Hepatocyte (in vitro differentiated cells): Measurements from ENCODE around the gene CLEC3A. TPM values are rescaled to one million over a fixed set of nuclear protein-coding genes. Genes with fewer than 3 reads are reported as not detected.
A peak's percentile ranks its signal among the peaks of the same experiment; 100 is the strongest.

Experiments
- DNase-seq: peaks from one replicate; pipeline ENCODE4 v3.0.0-alpha.2; 2016; ENCODE audit warnings: low spot score
- H2AFZ ChIP-seq: fragments of 200-600 bp; sonication (generic); 2 replicates; pipeline ENCODE4 v1.6.0; 2016; ENCODE audit warnings: antibody characterized with exemption, mild to moderate bottlenecking
- H3K27ac ChIP-seq: fragments of 200-600 bp; sonication (generic); 2 replicates; pipeline ENCODE4 v1.5.1; 2016; ENCODE audit warnings: mild to moderate bottlenecking
- H3K27me3 ChIP-seq: fragments of 200-600 bp; sonication (generic); 2 replicates; pipeline ENCODE4 v1.6.1; 2016
- H3K36me3 ChIP-seq: fragments of 200-600 bp; sonication (generic); replicated peaks from 2 replicates; pipeline ENCODE4 v1.5.1; 2016; ENCODE audit warnings: low read depth; ENCODE audit not compliant: insufficient read depth
- H3K4me1 ChIP-seq: fragments of 200-600 bp; sonication (generic); 2 replicates; pipeline ENCODE4 v1.5.1; 2016; ENCODE audit warnings: mild to moderate bottlenecking, moderate library complexity; ENCODE audit not compliant: insufficient read depth
- H3K4me2 ChIP-seq: fragments of 200-600 bp; sonication (generic); 2 replicates; pipeline ENCODE4 v1.6.0; 2016
- H3K4me3 ChIP-seq: fragments of 200-600 bp; sonication (generic); 2 replicates; pipeline ENCODE4 v1.5.1; 2016; ENCODE audit warnings: mild to moderate bottlenecking
- H3K79me2 ChIP-seq: fragments of 200-600 bp; sonication (generic); 2 replicates; pipeline ENCODE4 v1.6.0; 2017; ENCODE audit warnings: mild to moderate bottlenecking
- H3K9me2 ChIP-seq: fragments of 200-600 bp; sonication (generic); replicated peaks from 2 replicates; pipeline ENCODE4 v1.6.0; 2017; ENCODE audit warnings: mild to moderate bottlenecking; ENCODE audit not compliant: insufficient read depth
- H3K9me3 ChIP-seq: fragments of 200-600 bp; sonication (generic); 2 replicates; pipeline ENCODE4 v1.5.1; 2016; ENCODE audit warnings: low read depth, mild to moderate bottlenecking
- H4K20me1 ChIP-seq: fragments of 200-600 bp; sonication (generic); 2 replicates; pipeline ENCODE4 v1.6.0; 2016; ENCODE audit warnings: mild to moderate bottlenecking; ENCODE audit not compliant: insufficient read depth, poor library complexity, severe bottlenecking
- EZH2 ChIP-seq: fragments of 200-600 bp; sonication (generic); IDR thresholded peaks from 2 replicates; pipeline ENCODE4 v1.6.1; 2016; ENCODE audit warnings: antibody characterized with exemption, mild to moderate bottlenecking, borderline replicate concordance
- EZH2phosphoT487 ChIP-seq: fragments of 200-600 bp; sonication (generic); IDR thresholded peaks from one replicate; pipeline ENCODE4 v1.6.1; 2018; ENCODE audit warnings: antibody characterized with exemption, mild to moderate bottlenecking, low read depth, moderate library complexity; ENCODE audit not compliant: unreplicated experiment, severe bottlenecking
- WGBS: methylation state at CpG from one replicate; pipeline ENCODE4 v1.1.6; 2016; ENCODE audit warnings: low lambda C conversion rate; ENCODE audit errors: missing lambda C conversion rate; 5-methylcytosine and 5-hydroxymethylcytosine counted together
- polyA plus RNA-seq: library from polyadenylated mRNA; unstranded; fragments of >200 nt; fragmentation: Nextera tagmentation; extraction: Ambion mirVana; gene quantifications from 2 replicates; pipeline ENCODE4 v1.2.1, GENCODE V29; 2016
- total RNA-seq: library from RNA; depleted of rRNA; stranded (reverse); fragments of >200 nt; gene quantifications from 2 replicates; pipeline ENCODE4 v1.2.3, GENCODE V29; 2014
- TF ChIP-seq, protein P1 (sequence below): fragments of 200-600 bp; sonication (generic); IDR thresholded peaks from 2 replicates; pipeline ENCODE4 v1.5.1; 2016; ENCODE audit warnings: antibody characterized with exemption, mild to moderate bottlenecking; ENCODE audit not compliant: poor library complexity

The CLEC3A gene
- total and polyA plus RNA-seq, 2 experiments from 2014 or later: 3.5 to 3.8 TPM

DNA sequence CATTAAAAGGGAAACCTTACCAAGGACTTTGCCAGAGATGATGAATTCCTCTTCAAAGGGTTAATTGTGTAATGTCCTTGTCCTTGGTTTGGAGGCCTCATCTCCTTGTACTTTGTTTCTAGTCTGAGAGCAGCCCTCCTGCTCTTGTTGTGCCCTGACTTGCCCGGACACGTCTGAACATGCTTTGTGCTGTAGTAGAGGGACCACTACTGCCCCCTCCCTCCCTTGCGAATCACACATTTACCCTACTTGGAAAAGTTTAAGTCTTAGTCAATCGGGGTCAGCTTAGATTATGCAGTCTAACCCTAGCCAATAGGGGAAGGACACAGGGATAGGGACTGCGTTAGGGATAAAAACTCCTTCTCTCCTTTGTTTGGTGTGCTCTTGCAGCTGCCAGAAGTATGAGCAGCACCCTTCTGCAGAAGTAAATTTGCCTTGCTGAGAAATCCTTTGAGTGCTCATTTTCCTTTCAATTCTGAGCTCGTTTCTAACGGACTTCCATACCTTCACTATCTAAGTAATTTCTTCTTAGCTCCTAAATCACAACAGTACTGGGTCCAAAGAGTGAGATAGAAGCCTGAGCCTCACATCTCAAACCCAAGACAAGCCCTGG is 26.4 kb upstream of the CLEC3A start:
- H3K9me3 ChIP-seq: no peaks in the 10 kb centered on the region
- H3K27ac ChIP-seq: no peak overlapping the region
- H3K79me2 ChIP-seq: no peaks in the 10 kb centered on the region
- H3K27me3 ChIP-seq: no peaks in the 10 kb centered on the region
- H3K4me2 ChIP-seq: no peak overlapping the region
- H3K36me3 ChIP-seq: no peaks in the 10 kb centered on the region
- H3K4me3 ChIP-seq: no peak overlapping the region
- H3K4me1 ChIP-seq: peaks cover 6% of the 10 kb centered on the region
- 79% methylated on average over 7 of the region's 7 CpGs for WGBS
- no peaks in the 10 kb centered on the region for H4K20me1 ChIP-seq
- H2AFZ ChIP-seq: no peak overlapping the region
- no peak for DNase-seq
- TF ChIP-seq EZH2phosphoT487: no peak
- TF ChIP-seq, protein P1, sequence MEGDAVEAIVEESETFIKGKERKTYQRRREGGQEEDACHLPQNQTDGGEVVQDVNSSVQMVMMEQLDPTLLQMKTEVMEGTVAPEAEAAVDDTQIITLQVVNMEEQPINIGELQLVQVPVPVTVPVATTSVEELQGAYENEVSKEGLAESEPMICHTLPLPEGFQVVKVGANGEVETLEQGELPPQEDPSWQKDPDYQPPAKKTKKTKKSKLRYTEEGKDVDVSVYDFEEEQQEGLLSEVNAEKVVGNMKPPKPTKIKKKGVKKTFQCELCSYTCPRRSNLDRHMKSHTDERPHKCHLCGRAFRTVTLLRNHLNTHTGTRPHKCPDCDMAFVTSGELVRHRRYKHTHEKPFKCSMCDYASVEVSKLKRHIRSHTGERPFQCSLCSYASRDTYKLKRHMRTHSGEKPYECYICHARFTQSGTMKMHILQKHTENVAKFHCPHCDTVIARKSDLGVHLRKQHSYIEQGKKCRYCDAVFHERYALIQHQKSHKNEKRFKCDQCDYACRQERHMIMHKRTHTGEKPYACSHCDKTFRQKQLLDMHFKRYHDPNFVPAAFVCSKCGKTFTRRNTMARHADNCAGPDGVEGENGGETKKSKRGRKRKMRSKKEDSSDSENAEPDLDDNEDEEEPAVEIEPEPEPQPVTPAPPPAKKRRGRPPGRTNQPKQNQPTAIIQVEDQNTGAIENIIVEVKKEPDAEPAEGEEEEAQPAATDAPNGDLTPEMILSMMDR: no peak
- no peak for TF ChIP-seq EZH2
- no peaks in the 10 kb centered on the region for H3K9me2 ChIP-seq

DNA sequence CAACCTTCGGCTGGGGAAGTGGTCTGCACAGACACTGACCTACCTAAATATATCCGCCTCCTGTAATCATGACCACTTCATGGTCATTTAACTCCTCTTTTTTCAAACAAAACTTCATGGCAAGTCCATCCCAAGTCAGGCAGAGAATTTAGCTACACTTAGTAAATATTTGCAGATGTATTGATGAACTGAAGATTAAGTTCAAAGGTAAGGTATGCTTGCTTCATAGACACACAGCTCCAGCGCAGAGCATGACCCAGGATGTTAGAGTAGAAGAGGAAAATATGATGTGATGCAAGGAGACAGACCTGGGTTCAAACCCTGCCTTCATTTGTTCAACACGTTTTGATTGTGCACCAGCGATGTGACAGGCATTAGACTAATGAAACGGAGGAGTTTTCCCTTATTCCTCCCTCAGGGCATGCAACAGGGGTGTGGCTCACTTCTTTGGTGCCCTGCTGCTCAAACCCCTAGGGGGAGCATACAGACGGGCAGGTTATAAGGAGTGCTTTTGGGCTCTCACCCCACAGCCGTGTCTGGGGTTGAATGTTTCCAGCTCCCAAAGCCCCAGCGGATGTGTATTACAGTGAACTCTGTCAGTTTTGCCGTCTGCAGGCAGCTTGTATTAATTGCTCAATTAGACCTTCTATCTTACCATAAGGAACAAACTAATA is 23.9 kb upstream of the CLEC3A start:
- DNase-seq: no peak

DNA sequence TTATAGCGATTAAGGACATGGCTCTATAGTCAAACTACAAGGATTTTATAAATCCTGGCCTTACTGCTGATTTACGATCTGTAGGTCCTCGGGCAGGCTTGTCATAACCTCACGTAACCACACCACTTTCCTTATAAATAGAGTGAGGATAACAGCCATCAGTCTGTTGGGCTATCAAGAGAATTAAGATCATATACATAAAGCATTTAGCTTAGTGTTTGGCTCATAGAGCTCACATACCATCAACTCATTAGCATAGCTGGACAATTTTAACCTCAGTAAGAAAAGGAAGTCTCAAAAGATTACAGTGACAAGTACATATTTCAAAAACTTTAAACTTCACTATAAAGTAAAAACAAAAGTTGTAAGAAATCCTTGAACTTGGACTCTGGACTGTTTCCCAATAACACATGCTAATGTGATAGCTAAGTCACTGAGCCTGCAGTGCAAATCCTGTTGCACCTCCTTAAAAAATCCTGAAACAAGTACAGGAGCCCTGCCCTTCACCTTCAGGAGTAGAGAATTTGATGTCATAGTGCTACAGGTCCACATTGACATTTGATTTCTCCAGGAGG is 20.8 kb upstream of the CLEC3A start:
- Histone ChIP-seq H3K4me3 (no peak overlapping the region), H3K79me2 (no peaks in the 10 kb centered on the region)

More for the DNA sequence above, 23.9 kb upstream of the CLEC3A start:
- Histone ChIP-seq H4K20me1 (no peaks in the 10 kb centered on the region), H3K4me2 (no peak overlapping the region), H3K36me3 (no peaks in the 10 kb centered on the region), H3K4me1 (peaks cover 12% of the 10 kb centered on the region), H3K27ac (no peak overlapping the region), H3K4me3 (no peak overlapping the region), H3K9me3 (no peaks in the 10 kb centered on the region), H3K27me3 (no peaks in the 10 kb centered on the region), H3K9me2 (no peaks in the 10 kb centered on the region), H3K79me2 (no peaks in the 10 kb centered on the region), H2AFZ (no peak overlapping the region)
- no peak for TF ChIP-seq EZH2
- no peak for TF ChIP-seq EZH2phosphoT487
- TF ChIP-seq, protein P1: no peak
- 56% methylated on average over 10 of the region's 10 CpGs for WGBS

More for the DNA sequence above, 20.8 kb upstream of the CLEC3A start:
- no peak overlapping the region for H3K27ac ChIP-seq
- TF ChIP-seq EZH2 (no peak), EZH2phosphoT487 (no peak)
- TF ChIP-seq, protein P1: no peak
- WGBS: 43% methylated on average over 4 of the region's 4 CpGs
- no peaks in the 10 kb centered on the region for H3K27me3 ChIP-seq
- H3K9me3 ChIP-seq: no peaks in the 10 kb centered on the region
- no peaks in the 10 kb centered on the region for H3K36me3 ChIP-seq
- DNase-seq: peak; percentile 21
- H3K4me1 ChIP-seq: peaks cover 12% of the 10 kb centered on the region
- H3K4me2 ChIP-seq: no peak overlapping the region
- no peaks in the 10 kb centered on the region for H3K9me2 ChIP-seq
- no peaks in the 10 kb centered on the region for H4K20me1 ChIP-seq
- no peak overlapping the region for H2AFZ ChIP-seq
